MM.1S (cell line): ENCODE data around the gene SCN2A.

Source experiments
- DNase-seq: peaks from one replicate; pipeline ENCODE4 v3.0.0-alpha.2; 2015
- H2AFZ ChIP-seq: fragments of 300-600 bp; sonication (generic); 2 replicates; pipeline ENCODE4 v1.6.0; 2016; ENCODE audit warnings: antibody characterized with exemption, low read length
- H3F3A ChIP-seq: fragments of 300-600 bp; sonication (generic); 2 replicates; pipeline ENCODE4 v1.6.1; 2016; ENCODE audit warnings: mild to moderate bottlenecking, antibody characterized with exemption, low read length, moderate library complexity, mixed read lengths; ENCODE audit not compliant: insufficient read depth
- H3K27ac ChIP-seq: fragments of 300-600 bp; sonication (generic); 2 replicates; pipeline ENCODE4 v1.5.1; 2016; ENCODE audit warnings: mild to moderate bottlenecking, low read length
- H3K27me3 ChIP-seq: fragments of 300-600 bp; sonication (generic); replicated peaks from 2 replicates; pipeline ENCODE4 v1.6.0; 2016; ENCODE audit warnings: low read length; ENCODE audit not compliant: insufficient read depth
- H3K36me3 ChIP-seq: fragments of 300-600 bp; sonication (generic); replicated peaks from 2 replicates; pipeline ENCODE4 v1.6.1; 2016; ENCODE audit warnings: mild to moderate bottlenecking, low read length, mixed read lengths; ENCODE audit not compliant: insufficient read depth
- H3K4me1 ChIP-seq: fragments of 300-600 bp; sonication (generic); 2 replicates; pipeline ENCODE4 v1.6.1; 2016; ENCODE audit warnings: low read length, mixed read lengths
- H3K4me2 ChIP-seq: fragments of 300-600 bp; sonication (generic); 2 replicates; pipeline ENCODE4 v1.6.0; 2016; ENCODE audit warnings: low read depth, low read length
- H3K4me3 ChIP-seq: fragments of 300-600 bp; sonication (generic); 2 replicates; pipeline ENCODE4 v1.5.1; 2016; ENCODE audit warnings: low read length, mixed read lengths
- H3K79me2 ChIP-seq: fragments of 300-600 bp; sonication (generic); 2 replicates; pipeline ENCODE4 v1.6.1; 2016; ENCODE audit warnings: mixed run types, low read length, mixed read lengths
- H3K9ac ChIP-seq: fragments of 300-600 bp; sonication (generic); 2 replicates; pipeline ENCODE4 v1.6.1; 2016; ENCODE audit warnings: low read length, mixed read lengths
- H3K9me2 ChIP-seq: fragments of 300-600 bp; sonication (generic); replicated peaks from 2 replicates; pipeline ENCODE4 v1.6.1; 2016; ENCODE audit warnings: mild to moderate bottlenecking, low read length, mixed read lengths; ENCODE audit not compliant: insufficient read depth
- H3K9me3 ChIP-seq: fragments of 300-600 bp; sonication (generic); replicated peaks from 2 replicates; pipeline ENCODE4 v1.6.1; 2016; ENCODE audit warnings: mild to moderate bottlenecking, low read length, mixed read lengths; ENCODE audit not compliant: insufficient read depth
- H4K20me1 ChIP-seq: fragments of 300-600 bp; sonication (generic); 2 replicates; pipeline ENCODE4 v1.6.1; 2016; ENCODE audit warnings: mild to moderate bottlenecking, low read length, moderate library complexity, mixed read lengths; ENCODE audit not compliant: insufficient read depth
- EZH2 ChIP-seq: fragments of 300-600 bp; sonication (generic); optimal IDR thresholded peaks from 2 replicates; pipeline ENCODE3; 2017; ENCODE audit warnings: low read depth, mild to moderate bottlenecking, antibody characterized with exemption, low read length, mixed read lengths
- EZH2phosphoT487 ChIP-seq: fragments of 300-600 bp; sonication (generic); IDR thresholded peaks from 2 replicates; pipeline ENCODE4 v1.6.1; 2018; ENCODE audit warnings: antibody characterized with exemption, low read length
- TF ChIP-seq, protein P1 (sequence below): fragments of 300-600 bp; sonication (generic); IDR thresholded peaks from 2 replicates; pipeline ENCODE4 v1.5.1; 2016; ENCODE audit warnings: antibody characterized with exemption, low read length, mixed read lengths

SCN2A gene

DNA sequence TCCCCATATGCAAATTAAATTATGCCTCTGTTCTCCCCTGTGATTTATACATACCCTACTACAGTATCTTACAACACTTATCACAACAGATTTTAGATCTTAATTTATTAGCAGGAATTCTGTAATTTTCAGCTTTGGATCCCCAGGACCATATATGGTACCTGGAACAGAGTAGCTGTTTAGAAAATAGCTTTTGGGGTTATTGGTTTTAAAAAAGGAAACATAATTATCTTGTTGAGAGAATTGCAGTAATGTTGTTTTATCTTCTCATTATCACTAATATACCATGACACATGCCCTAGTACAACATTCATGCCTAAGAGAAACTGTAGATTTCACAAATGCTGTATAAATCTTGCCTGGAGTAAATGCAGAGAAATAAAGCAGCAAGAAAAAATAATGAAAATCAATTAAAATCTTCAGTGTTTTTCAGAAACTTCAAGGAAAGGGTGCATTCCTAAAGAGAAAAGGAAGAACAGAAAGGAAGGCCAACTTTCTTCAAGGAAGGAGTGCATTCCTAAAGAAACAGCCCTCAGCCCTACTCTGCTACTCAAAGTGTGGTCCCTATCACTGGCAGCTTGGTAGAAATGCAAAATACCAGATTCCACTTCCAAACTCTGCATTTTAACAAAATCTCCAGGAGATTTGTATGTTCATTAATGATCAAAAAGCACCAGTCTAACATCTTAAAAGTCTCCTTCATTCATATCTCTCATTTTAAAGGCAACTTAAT, 193.2 kb downstream of the SCN2A start:
- peaks cover 3% of the 10 kb centered on the region; the same call in 1 of the 2 replicates for H3F3A ChIP-seq
- no peak overlapping the region for H3K4me2 ChIP-seq
- H3K9me2 ChIP-seq: no peaks in the 10 kb centered on the region
- H3K9me3 ChIP-seq: no peaks in the 10 kb centered on the region
- no peaks in the 10 kb centered on the region for H3K79me2 ChIP-seq
- no peak for DNase-seq
- no peaks in the 10 kb centered on the region for H3K36me3 ChIP-seq
- H3K9ac ChIP-seq: no peak overlapping the region
- no peak overlapping the region for H3K27ac ChIP-seq
- H3K4me1 ChIP-seq: peaks cover 5% of the 10 kb centered on the region
- TF ChIP-seq EZH2phosphoT487: no peak
- TF ChIP-seq, protein P1, sequence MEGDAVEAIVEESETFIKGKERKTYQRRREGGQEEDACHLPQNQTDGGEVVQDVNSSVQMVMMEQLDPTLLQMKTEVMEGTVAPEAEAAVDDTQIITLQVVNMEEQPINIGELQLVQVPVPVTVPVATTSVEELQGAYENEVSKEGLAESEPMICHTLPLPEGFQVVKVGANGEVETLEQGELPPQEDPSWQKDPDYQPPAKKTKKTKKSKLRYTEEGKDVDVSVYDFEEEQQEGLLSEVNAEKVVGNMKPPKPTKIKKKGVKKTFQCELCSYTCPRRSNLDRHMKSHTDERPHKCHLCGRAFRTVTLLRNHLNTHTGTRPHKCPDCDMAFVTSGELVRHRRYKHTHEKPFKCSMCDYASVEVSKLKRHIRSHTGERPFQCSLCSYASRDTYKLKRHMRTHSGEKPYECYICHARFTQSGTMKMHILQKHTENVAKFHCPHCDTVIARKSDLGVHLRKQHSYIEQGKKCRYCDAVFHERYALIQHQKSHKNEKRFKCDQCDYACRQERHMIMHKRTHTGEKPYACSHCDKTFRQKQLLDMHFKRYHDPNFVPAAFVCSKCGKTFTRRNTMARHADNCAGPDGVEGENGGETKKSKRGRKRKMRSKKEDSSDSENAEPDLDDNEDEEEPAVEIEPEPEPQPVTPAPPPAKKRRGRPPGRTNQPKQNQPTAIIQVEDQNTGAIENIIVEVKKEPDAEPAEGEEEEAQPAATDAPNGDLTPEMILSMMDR: no peak
- TF ChIP-seq EZH2: no peak
- no peak overlapping the region for H2AFZ ChIP-seq
- no peaks in the 10 kb centered on the region for H4K20me1 ChIP-seq
- no peak overlapping the region for H3K4me3 ChIP-seq
- no peaks in the 10 kb centered on the region for H3K27me3 ChIP-seq

DNA sequence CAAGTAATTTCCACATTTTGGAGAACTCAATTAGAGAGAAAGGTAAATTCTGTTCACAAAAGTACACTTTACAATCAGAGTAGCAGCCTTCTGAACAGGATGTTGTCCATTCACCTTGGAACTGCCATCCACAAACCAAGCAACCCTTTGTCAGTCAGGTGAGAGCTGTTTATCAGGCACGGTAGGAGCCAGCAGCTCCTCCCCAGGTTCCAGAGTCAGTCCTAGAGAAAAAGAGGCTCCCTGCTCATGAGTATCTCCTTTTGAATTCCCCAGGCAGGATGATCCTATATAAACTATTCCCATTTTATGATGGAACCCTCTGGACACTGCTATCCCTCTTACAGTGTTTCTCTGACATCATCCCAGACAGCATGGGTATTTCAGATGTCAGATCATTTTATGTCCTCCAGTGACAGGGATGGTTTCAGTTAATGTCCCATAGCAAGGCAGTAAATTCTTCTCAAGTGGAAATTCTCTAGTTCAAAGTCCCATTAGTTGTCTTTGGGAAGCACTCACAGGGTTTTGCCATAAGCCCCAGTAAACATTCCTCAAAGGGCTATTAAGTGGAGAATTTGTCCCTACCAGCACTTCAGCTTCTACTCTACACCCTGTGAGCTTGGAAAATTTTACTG, 195.8 kb downstream of the SCN2A start:
- Histone ChIP-seq H3K9ac (no peak overlapping the region), H3K79me2 (no peaks in the 10 kb centered on the region), H2AFZ (no peak overlapping the region), H3K9me3 (no peaks in the 10 kb centered on the region), H4K20me1 (no peaks in the 10 kb centered on the region), H3K4me1 (peaks cover 5% of the 10 kb centered on the region), H3K4me2 (no peak overlapping the region), H3K36me3 (no peaks in the 10 kb centered on the region), H3K9me2 (no peaks in the 10 kb centered on the region), H3K27me3 (no peaks in the 10 kb centered on the region), H3K27ac (no peak overlapping the region), H3F3A (peaks cover 3% of the 10 kb centered on the region; the same call in 1 of the 2 replicates), H3K4me3 (no peak overlapping the region)
- TF ChIP-seq EZH2: no peak
- TF ChIP-seq, protein P1: no peak
- TF ChIP-seq EZH2phosphoT487: no peak
- no peak for DNase-seq

DNA sequence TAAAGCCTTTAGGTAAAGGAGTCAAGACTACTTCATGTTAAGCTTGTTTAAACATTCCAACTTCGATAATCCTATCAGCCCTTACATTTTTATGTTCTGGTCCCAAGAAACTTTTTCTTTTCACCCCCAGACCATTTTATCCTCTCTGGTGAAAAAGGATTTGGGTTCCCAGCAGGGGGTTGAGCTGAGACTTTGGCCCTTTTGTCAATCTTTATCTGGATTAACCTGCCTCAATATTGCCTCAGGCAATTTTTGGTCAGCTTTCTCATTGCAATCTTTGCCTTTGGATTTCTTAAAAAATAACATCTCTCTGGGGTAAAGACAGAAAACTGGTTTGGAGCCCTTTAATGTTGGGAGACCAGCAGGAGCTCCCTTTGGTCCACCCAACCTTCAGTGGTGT, 196.4 kb downstream of the SCN2A start:
- no peak overlapping the region for H3K4me3 ChIP-seq
- H3K9me2 ChIP-seq: no peaks in the 10 kb centered on the region
- no peak for DNase-seq
- no peak overlapping the region for H2AFZ ChIP-seq
- H3F3A ChIP-seq: peaks cover 3% of the 10 kb centered on the region; the same call in 1 of the 2 replicates
- no peak overlapping the region for H3K4me2 ChIP-seq
- no peaks in the 10 kb centered on the region for H3K79me2 ChIP-seq
- H3K36me3 ChIP-seq: no peaks in the 10 kb centered on the region
- H3K4me1 ChIP-seq: peaks cover 5% of the 10 kb centered on the region
- H3K27me3 ChIP-seq: no peaks in the 10 kb centered on the region
- H4K20me1 ChIP-seq: no peaks in the 10 kb centered on the region
- H3K27ac ChIP-seq: no peak overlapping the region
- H3K9me3 ChIP-seq: no peaks in the 10 kb centered on the region
- H3K9ac ChIP-seq: no peak overlapping the region
- TF ChIP-seq, protein P1: no peak
- TF ChIP-seq EZH2: no peak
- TF ChIP-seq EZH2phosphoT487: no peak
